SK-N-SH treated with all-trans-retinoic acid at 6 μM for 48 hours (cell line): Measurements from ENCODE around the gene ARAP2.

Experiments used
- ATAC-seq: fragments of 200-7000 bp; cut with Tn5 transposase; 3 replicates; pipeline ENCODE4 v1.9.1; 2020; ENCODE audit warnings: mild to moderate bottlenecking, moderate library complexity
- ARNTL ChIP-seq: fragments of 450-650 bp; formaldehyde crosslinking; IDR thresholded peaks from 2 replicates; pipeline ENCODE4 v1.5.0; 2020; ENCODE audit warnings: low read depth, mild to moderate bottlenecking, moderate library complexity, borderline replicate concordance
- BACH2 ChIP-seq: fragments of 250-450 bp; sonication (Bioruptor Pico); IDR thresholded peaks from 2 replicates; pipeline ENCODE4 v1.9.0; 2021; ENCODE audit warnings: mild to moderate bottlenecking, borderline replicate concordance
- CSDC2 ChIP-seq: fragments of 250-450 bp; sonication (Bioruptor Pico); IDR thresholded peaks from 2 replicates; pipeline ENCODE4 v1.5.0; 2020; ENCODE audit warnings: mild to moderate bottlenecking, moderate library complexity
- ESRRG ChIP-seq: fragments of 250-450 bp; sonication (Bioruptor Pico); IDR thresholded peaks from 2 replicates; pipeline ENCODE4 v1.6.1; 2021; ENCODE audit warnings: mild to moderate bottlenecking
- ISL1 ChIP-seq: fragments of 250-450 bp; sonication (Bioruptor Pico); IDR thresholded peaks from 2 replicates; pipeline ENCODE4 v2.1.2; 2022; ENCODE audit warnings: mild to moderate bottlenecking, moderate library complexity
- OSR1 ChIP-seq: fragments of 250-450 bp; sonication (Bioruptor Pico); IDR thresholded peaks from 2 replicates; pipeline ENCODE4 v1.8.0; 2022; ENCODE audit warnings: moderate library complexity, mild to moderate bottlenecking, inconsistent platforms
- PPARA ChIP-seq: fragments of 250-450 bp; sonication (Bioruptor Pico); IDR thresholded peaks from 2 replicates; pipeline ENCODE4 v1.5.0; 2020; ENCODE audit warnings: mild to moderate bottlenecking, borderline replicate concordance
- RARB ChIP-seq: fragments of 250-450 bp; sonication (Bioruptor Pico); IDR thresholded peaks from 2 replicates; pipeline ENCODE4 v1.8.0; 2021; ENCODE audit warnings: mild to moderate bottlenecking, moderate library complexity
- SNAI2 ChIP-seq: fragments of 250-450 bp; sonication (Bioruptor Pico); IDR thresholded peaks from 2 replicates; pipeline ENCODE4 v1.5.0; 2020; ENCODE audit warnings: mild to moderate bottlenecking, moderate library complexity
- TCF4 ChIP-seq: fragments of 250-450 bp; sonication (Bioruptor Pico); IDR thresholded peaks from 2 replicates; pipeline ENCODE4 v1.8.0; 2021; ENCODE audit warnings: mild to moderate bottlenecking, moderate library complexity, borderline replicate concordance
- TOX ChIP-seq: fragments of 250-450 bp; sonication (Bioruptor Pico); IDR thresholded peaks from 2 replicates; pipeline ENCODE4 v1.8.0; 2021; ENCODE audit warnings: mild to moderate bottlenecking, moderate library complexity, borderline replicate concordance
- ZC3H10 ChIP-seq: fragments of 250-450 bp; sonication (Bioruptor Pico); IDR thresholded peaks from 2 replicates; pipeline ENCODE4 v1.5.1; 2021; ENCODE audit warnings: mild to moderate bottlenecking, moderate library complexity
- ZFP3 ChIP-seq: fragments of 250-450 bp; sonication (Bioruptor Pico); IDR thresholded peaks from 2 replicates; pipeline ENCODE4 v1.5.0; 2020; ENCODE audit warnings: mild to moderate bottlenecking, moderate library complexity
- ZFP30 ChIP-seq: fragments of 450-650 bp; formaldehyde crosslinking; IDR thresholded peaks from 2 replicates; pipeline ENCODE4 v1.5.0; 2022; ENCODE audit warnings: mild to moderate bottlenecking, moderate library complexity
- ZNF565 ChIP-seq: fragments of 450-650 bp; formaldehyde crosslinking; conservative IDR thresholded peaks from 2 replicates; pipeline ENCODE4 v1.5.0; 2020; ENCODE audit warnings: low read depth, mild to moderate bottlenecking, moderate library complexity
- ZNF70 ChIP-seq: fragments of 450-650 bp; formaldehyde crosslinking; IDR thresholded peaks from 2 replicates; pipeline ENCODE4 v1.5.0; 2020; ENCODE audit warnings: mild to moderate bottlenecking, moderate library complexity
- TF ChIP-seq, protein P1 (sequence below): fragments of 250-450 bp; sonication (Bioruptor Pico); IDR thresholded peaks from 2 replicates; pipeline ENCODE4 v1.5.1; 2021; ENCODE audit warnings: mild to moderate bottlenecking, moderate library complexity
- TF ChIP-seq, protein P2 (sequence below): fragments of 250-450 bp; sonication (Bioruptor Pico); IDR thresholded peaks from 2 replicates; pipeline ENCODE4 v1.5.1; 2020; ENCODE audit warnings: low read depth, mild to moderate bottlenecking, moderate library complexity
- TF ChIP-seq, protein P3 (sequence below): fragments of 250-450 bp; sonication (Bioruptor Pico); IDR thresholded peaks from 2 replicates; pipeline ENCODE4 v1.8.0; 2020; ENCODE audit warnings: mild to moderate bottlenecking, moderate library complexity, borderline replicate concordance
- TF ChIP-seq, protein P4 (sequence below): fragments of 250-450 bp; sonication (Bioruptor Pico); IDR thresholded peaks from 2 replicates; pipeline ENCODE4 v1.5.0; 2020; ENCODE audit warnings: mild to moderate bottlenecking, moderate library complexity
- TF ChIP-seq, protein P5 (sequence below): fragments of 250-450 bp; sonication (Bioruptor Pico); IDR thresholded peaks from 2 replicates; pipeline ENCODE4 v1.8.0; 2021; ENCODE audit warnings: low read depth, mild to moderate bottlenecking, moderate library complexity, borderline replicate concordance

ARAP2 gene

DNA sequence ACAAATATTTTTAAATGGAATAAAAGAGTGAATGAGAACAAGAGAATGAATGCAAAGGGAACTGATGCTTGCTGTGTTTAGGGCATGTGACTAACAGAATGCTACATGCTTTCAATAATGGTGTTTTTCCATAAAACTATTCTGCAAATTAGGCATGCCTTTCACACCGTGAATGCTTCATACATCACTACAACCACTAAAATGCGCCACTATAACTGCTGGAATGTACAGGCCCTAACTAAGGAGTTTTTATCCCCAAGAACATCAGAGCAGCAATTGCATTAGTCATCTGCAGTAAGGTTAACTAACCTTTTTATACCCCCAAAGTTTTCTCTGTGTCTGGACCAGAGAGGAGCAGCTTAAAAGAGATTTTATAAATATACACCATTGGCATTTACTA lies 190.4 kb downstream of the ARAP2 start:
- no peak for ATAC-seq
- TF ChIP-seq, protein P1, sequence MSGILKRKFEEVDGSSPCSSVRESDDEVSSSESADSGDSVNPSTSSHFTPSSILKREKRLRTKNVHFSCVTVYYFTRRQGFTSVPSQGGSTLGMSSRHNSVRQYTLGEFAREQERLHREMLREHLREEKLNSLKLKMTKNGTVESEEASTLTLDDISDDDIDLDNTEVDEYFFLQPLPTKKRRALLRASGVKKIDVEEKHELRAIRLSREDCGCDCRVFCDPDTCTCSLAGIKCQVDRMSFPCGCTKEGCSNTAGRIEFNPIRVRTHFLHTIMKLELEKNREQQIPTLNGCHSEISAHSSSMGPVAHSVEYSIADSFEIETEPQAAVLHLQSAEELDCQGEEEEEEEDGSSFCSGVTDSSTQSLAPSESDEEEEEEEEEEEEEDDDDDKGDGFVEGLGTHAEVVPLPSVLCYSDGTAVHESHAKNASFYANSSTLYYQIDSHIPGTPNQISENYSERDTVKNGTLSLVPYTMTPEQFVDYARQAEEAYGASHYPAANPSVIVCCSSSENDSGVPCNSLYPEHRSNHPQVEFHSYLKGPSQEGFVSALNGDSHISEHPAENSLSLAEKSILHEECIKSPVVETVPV = no peak
- TF ChIP-seq OSR1 = no peak
- no peak for TF ChIP-seq ISL1 (CRISPR knock-in tag)
- TF ChIP-seq SNAI2 = no peak
- TF ChIP-seq, protein P2, sequence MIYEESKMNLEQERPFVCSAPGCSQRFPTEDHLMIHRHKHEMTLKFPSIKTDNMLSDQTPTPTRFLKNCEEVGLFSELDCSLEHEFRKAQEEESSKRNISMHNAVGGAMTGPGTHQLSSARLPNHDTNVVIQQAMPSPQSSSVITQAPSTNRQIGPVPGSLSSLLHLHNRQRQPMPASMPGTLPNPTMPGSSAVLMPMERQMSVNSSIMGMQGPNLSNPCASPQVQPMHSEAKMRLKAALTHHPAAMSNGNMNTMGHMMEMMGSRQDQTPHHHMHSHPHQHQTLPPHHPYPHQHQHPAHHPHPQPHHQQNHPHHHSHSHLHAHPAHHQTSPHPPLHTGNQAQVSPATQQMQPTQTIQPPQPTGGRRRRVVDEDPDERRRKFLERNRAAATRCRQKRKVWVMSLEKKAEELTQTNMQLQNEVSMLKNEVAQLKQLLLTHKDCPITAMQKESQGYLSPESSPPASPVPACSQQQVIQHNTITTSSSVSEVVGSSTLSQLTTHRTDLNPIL (CRISPR knock-in tag) = no peak
- TF ChIP-seq, protein P3, sequence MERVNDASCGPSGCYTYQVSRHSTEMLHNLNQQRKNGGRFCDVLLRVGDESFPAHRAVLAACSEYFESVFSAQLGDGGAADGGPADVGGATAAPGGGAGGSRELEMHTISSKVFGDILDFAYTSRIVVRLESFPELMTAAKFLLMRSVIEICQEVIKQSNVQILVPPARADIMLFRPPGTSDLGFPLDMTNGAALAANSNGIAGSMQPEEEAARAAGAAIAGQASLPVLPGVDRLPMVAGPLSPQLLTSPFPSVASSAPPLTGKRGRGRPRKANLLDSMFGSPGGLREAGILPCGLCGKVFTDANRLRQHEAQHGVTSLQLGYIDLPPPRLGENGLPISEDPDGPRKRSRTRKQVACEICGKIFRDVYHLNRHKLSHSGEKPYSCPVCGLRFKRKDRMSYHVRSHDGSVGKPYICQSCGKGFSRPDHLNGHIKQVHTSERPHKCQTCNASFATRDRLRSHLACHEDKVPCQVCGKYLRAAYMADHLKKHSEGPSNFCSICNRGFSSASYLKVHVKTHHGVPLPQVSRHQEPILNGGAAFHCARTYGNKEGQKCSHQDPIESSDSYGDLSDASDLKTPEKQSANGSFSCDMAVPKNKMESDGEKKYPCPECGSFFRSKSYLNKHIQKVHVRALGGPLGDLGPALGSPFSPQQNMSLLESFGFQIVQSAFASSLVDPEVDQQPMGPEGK (CRISPR knock-in tag) = no peak
- TF ChIP-seq TCF4 (CRISPR knock-in tag) = no peak
- TF ChIP-seq, protein P4, sequence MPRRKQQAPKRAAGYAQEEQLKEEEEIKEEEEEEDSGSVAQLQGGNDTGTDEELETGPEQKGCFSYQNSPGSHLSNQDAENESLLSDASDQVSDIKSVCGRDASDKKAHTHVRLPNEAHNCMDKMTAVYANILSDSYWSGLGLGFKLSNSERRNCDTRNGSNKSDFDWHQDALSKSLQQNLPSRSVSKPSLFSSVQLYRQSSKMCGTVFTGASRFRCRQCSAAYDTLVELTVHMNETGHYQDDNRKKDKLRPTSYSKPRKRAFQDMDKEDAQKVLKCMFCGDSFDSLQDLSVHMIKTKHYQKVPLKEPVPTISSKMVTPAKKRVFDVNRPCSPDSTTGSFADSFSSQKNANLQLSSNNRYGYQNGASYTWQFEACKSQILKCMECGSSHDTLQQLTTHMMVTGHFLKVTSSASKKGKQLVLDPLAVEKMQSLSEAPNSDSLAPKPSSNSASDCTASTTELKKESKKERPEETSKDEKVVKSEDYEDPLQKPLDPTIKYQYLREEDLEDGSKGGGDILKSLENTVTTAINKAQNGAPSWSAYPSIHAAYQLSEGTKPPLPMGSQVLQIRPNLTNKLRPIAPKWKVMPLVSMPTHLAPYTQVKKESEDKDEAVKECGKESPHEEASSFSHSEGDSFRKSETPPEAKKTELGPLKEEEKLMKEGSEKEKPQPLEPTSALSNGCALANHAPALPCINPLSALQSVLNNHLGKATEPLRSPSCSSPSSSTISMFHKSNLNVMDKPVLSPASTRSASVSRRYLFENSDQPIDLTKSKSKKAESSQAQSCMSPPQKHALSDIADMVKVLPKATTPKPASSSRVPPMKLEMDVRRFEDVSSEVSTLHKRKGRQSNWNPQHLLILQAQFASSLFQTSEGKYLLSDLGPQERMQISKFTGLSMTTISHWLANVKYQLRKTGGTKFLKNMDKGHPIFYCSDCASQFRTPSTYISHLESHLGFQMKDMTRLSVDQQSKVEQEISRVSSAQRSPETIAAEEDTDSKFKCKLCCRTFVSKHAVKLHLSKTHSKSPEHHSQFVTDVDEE = no peak
- TF ChIP-seq, protein P5, sequence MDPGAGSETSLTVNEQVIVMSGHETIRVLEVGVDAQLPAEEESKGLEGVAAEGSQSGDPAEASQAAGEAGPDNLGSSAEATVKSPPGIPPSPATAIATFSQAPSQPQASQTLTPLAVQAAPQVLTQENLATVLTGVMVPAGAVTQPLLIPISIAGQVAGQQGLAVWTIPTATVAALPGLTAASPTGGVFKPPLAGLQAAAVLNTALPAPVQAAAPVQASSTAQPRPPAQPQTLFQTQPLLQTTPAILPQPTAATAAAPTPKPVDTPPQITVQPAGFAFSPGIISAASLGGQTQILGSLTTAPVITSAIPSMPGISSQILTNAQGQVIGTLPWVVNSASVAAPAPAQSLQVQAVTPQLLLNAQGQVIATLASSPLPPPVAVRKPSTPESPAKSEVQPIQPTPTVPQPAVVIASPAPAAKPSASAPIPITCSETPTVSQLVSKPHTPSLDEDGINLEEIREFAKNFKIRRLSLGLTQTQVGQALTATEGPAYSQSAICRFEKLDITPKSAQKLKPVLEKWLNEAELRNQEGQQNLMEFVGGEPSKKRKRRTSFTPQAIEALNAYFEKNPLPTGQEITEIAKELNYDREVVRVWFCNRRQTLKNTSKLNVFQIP = no peak
- no peak for TF ChIP-seq ZNF565 (CRISPR knock-in tag)
- TF ChIP-seq CSDC2 (CRISPR knock-in tag) = no peak
- no peak for TF ChIP-seq ZFP3 (CRISPR knock-in tag)
- TF ChIP-seq ZFP30 (CRISPR knock-in tag) = no peak
- no peak for TF ChIP-seq TOX
- TF ChIP-seq ESRRG (CRISPR knock-in tag) = no peak
- TF ChIP-seq ZNF70 = no peak
- TF ChIP-seq RARB (CRISPR knock-in tag) = no peak
- no peak for TF ChIP-seq PPARA (CRISPR knock-in tag)

DNA sequence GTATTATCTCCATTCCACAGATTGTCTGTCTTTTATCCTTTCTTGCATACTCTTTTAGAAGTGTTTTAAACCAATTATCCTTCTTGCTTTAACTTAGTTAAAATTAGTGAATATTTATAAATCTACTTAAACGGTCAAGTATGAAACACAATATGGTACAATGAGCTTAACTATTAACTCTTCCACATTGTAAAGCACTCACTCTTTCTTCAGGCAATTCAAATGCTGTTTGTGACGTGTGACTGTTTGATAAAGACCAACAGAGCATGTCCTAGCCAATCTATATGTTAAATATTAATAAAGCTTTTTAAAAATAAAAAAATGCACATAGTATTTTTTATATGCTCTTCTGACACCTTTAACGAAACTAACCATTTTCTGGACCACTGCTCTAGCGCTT lies 192.7 kb downstream of the ARAP2 start:
- TF ChIP-seq ESRRG (CRISPR knock-in tag) (no peak), ARNTL (CRISPR knock-in tag) (no peak), SNAI2 (no peak), ZFP3 (CRISPR knock-in tag) (no peak), ZNF565 (CRISPR knock-in tag) (no peak), RARB (CRISPR knock-in tag) (no peak), TOX (no peak), ISL1 (CRISPR knock-in tag) (no peak), OSR1 (no peak), TCF4 (CRISPR knock-in tag) (no peak), ZFP30 (CRISPR knock-in tag) (no peak), BACH2 (CRISPR knock-in tag) (no peak), ZC3H10 (CRISPR knock-in tag) (no peak)
- TF ChIP-seq, protein P4 = no peak
- TF ChIP-seq, protein P3 (CRISPR knock-in tag) = no peak
- TF ChIP-seq, protein P5 = no peak
- ATAC-seq = no peak
